NCI-H2227 (cell line): ENCODE data around the gene PPP3CB.
"Not testable (repeated sequence)": the region's sequence is repeated elsewhere in the genome, so short reads cannot be mapped to it uniquely, and the experiment has no call there.

Experiments
- DNase-seq: peaks from one replicate; lab custom pipeline; 2025; ENCODE audit not compliant: unreplicated experiment; lab: John Stamatoyannopoulos, UW

The PPP3CB gene

GRCh38 chr10:73416571-73416970, 79.3 kb downstream of the PPP3CB start:
- DNase-seq, result no peak

GRCh38 chr10:73414230-73414945, 81.4 kb downstream of the PPP3CB start:
- DNase-seq, result no peak

GRCh38 chr10:73413528-73414229, 82.1 kb downstream of the PPP3CB start, which contains the start of gene ANXA7:
TSS of gene ANXA7 (minus strand) at chr10:73414058. CDS start at chr10:73400856, 13,202 bp downstream.
- DNase-seq, result peak; percentile 90

- DNase-seq, result peak; percentile 44
Measured at GRCh38 chr10:73413108-73413527, 82.7 kb downstream of the PPP3CB start.

GRCh38 chr10:73410897-73411296, 84.9 kb downstream of the PPP3CB start:
- DNase-seq, result no peak

- DNase-seq, result no peak
Measured at GRCh38 chr10:73408978-73409521, 86.8 kb downstream of the PPP3CB start.

- no peak for DNase-seq
Measured at GRCh38 chr10:73408061-73408460, 87.8 kb downstream of the PPP3CB start.

GRCh38 chr10:73407495-73407894, 88.3 kb downstream of the PPP3CB start:
- DNase-seq, result no peak

- DNase-seq, result no peak
Measured at GRCh38 chr10:73406846-73407245, 89.0 kb downstream of the PPP3CB start.

GRCh38 chr10:73405556-73405955, 90.3 kb downstream of the PPP3CB start:
- DNase-seq, result no peak

GRCh38 chr10:73404690-73405089, 91.1 kb downstream of the PPP3CB start:
- DNase-seq, result no peak

- DNase-seq, result no peak
Measured at GRCh38 chr10:73401636-73402035, 94.2 kb downstream of the PPP3CB start.

- no peak for DNase-seq
Measured at GRCh38 chr10:73399063-73399462, 96.8 kb downstream of the PPP3CB start.

- DNase-seq, result no peak
Measured at GRCh38 chr10:73398024-73398423, 97.8 kb downstream of the PPP3CB start.

- not testable (repeated sequence) for DNase-seq
Measured at GRCh38 chr10:73394325-73394724, 101.5 kb downstream of the PPP3CB start.

- DNase-seq, result no peak
Measured at GRCh38 chr10:73388228-73388627, 107.6 kb downstream of the PPP3CB start.

GRCh38 chr10:73386583-73386982, 109.2 kb downstream of the PPP3CB start:
- DNase-seq, result no peak
